WTC11 (cell line): ENCODE results near the gene GSTP1.

Source experiments
- ETV6 ChIP-seq: sonication (generic); formaldehyde crosslinking; IDR thresholded peaks from 2 replicates; pipeline ENCODE4 v1.8.1; 2022; ENCODE audit warnings: mild to moderate bottlenecking, missing genetic modification reagents
- MXD4 ChIP-seq: fragments of 250-450 bp; sonication (Bioruptor Pico); IDR thresholded peaks from 2 replicates; pipeline ENCODE4 v1.8.0; 2021; ENCODE audit warnings: mild to moderate bottlenecking, moderate library complexity, borderline replicate concordance
- NR1H2 ChIP-seq: sonication (generic); formaldehyde crosslinking; IDR thresholded peaks from 2 replicates; pipeline ENCODE4 v1.9.0; 2021; ENCODE audit warnings: mild to moderate bottlenecking, moderate library complexity, missing genetic modification reagents
- TP53 ChIP-seq: sonication (generic); formaldehyde crosslinking; IDR thresholded peaks from 2 replicates; pipeline ENCODE4 v1.8.1; 2023; ENCODE audit warnings: mild to moderate bottlenecking, missing genetic modification reagents
- TF ChIP-seq, protein P1 (sequence below): sonication (generic); formaldehyde crosslinking; IDR thresholded peaks from 2 replicates; pipeline ENCODE4 v1.8.0; 2022; ENCODE audit warnings: mild to moderate bottlenecking, missing genetic modification reagents
- TF ChIP-seq, protein P2 (sequence below): sonication (generic); formaldehyde crosslinking; IDR thresholded peaks from 2 replicates; pipeline ENCODE4 v1.8.1; 2023; ENCODE audit warnings: mild to moderate bottlenecking, missing genetic modification reagents
- TF ChIP-seq, protein P3 (sequence below): fragments of 200-600 bp; IDR thresholded peaks from 2 replicates; pipeline ENCODE4 v1.8.0; 2022; ENCODE audit warnings: antibody characterized with exemption

DNA sequence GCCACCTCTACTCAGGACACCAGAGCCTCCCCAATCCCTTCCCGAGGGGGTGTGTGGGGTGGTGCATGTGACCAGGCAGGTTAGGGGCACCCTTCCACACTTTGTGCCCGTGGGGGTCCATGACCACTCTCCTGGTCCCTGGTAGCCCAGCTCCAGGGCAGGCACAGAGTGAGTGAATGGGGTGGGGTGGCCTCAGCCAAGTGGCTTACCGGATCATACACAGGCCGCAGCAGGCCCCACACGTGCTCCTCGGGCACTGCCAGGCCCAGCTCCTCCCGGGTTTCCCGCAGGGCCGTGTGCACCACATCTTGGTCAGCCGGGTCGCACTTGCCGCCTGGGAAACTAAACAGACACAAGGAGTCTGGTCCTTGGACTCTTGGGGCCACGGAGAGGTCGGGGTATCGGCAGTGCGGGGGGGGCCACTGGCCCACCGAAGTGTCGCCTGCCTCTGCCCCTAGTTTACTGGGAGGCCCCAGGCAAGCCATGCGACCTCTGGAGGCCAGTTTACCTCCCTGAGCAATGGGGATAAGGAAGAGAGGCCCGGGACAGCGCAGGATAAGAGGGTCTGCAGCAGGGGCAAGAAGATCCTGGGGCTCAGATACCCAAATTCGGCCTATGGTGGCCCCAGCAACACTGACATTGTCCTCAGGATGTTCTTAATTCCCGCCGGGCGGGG, 45.2 kb downstream of the GSTP1 start:
- TF ChIP-seq, protein P1, sequence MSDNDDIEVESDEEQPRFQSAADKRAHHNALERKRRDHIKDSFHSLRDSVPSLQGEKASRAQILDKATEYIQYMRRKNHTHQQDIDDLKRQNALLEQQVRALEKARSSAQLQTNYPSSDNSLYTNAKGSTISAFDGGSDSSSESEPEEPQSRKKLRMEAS = no peak
- TF ChIP-seq, protein P2, sequence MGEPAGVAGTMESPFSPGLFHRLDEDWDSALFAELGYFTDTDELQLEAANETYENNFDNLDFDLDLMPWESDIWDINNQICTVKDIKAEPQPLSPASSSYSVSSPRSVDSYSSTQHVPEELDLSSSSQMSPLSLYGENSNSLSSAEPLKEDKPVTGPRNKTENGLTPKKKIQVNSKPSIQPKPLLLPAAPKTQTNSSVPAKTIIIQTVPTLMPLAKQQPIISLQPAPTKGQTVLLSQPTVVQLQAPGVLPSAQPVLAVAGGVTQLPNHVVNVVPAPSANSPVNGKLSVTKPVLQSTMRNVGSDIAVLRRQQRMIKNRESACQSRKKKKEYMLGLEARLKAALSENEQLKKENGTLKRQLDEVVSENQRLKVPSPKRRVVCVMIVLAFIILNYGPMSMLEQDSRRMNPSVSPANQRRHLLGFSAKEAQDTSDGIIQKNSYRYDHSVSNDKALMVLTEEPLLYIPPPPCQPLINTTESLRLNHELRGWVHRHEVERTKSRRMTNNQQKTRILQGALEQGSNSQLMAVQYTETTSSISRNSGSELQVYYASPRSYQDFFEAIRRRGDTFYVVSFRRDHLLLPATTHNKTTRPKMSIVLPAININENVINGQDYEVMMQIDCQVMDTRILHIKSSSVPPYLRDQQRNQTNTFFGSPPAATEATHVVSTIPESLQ (CRISPR knock-in tag) = no peak
- no peak for TF ChIP-seq TP53 (CRISPR knock-in tag)
- TF ChIP-seq MXD4 = no peak
- TF ChIP-seq, protein P3, sequence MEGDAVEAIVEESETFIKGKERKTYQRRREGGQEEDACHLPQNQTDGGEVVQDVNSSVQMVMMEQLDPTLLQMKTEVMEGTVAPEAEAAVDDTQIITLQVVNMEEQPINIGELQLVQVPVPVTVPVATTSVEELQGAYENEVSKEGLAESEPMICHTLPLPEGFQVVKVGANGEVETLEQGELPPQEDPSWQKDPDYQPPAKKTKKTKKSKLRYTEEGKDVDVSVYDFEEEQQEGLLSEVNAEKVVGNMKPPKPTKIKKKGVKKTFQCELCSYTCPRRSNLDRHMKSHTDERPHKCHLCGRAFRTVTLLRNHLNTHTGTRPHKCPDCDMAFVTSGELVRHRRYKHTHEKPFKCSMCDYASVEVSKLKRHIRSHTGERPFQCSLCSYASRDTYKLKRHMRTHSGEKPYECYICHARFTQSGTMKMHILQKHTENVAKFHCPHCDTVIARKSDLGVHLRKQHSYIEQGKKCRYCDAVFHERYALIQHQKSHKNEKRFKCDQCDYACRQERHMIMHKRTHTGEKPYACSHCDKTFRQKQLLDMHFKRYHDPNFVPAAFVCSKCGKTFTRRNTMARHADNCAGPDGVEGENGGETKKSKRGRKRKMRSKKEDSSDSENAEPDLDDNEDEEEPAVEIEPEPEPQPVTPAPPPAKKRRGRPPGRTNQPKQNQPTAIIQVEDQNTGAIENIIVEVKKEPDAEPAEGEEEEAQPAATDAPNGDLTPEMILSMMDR = no peak
- no peak for TF ChIP-seq ETV6 (CRISPR knock-in tag)
- TF ChIP-seq NR1H2 (CRISPR knock-in tag) = no peak
